Neural progenitor cell (in vitro differentiated cells): ENCODE results near the gene TMEM176B. TPM values are rescaled to one million over a fixed set of nuclear protein-coding genes. Genes with fewer than 3 reads are reported as not detected.
A peak's percentile ranks its signal among the peaks of the same experiment; 100 is the strongest.
"Not testable (repeated sequence)": the region's sequence is repeated elsewhere in the genome, so short reads cannot be mapped to it uniquely, and the experiment has no call there.

Source experiments
- DNase-seq: peaks from one replicate; pipeline ENCODE4 v3.0.0-alpha.2; 2016; ENCODE audit warnings: low spot score
- H2AFZ ChIP-seq: fragments of 200-600 bp; sonication (generic); replicated peaks from 2 replicates; pipeline ENCODE4 v1.6.1; 2016; ENCODE audit warnings: antibody characterized with exemption
- H3F3A ChIP-seq: fragments of 200-600 bp; sonication (generic); 2 replicates; pipeline ENCODE4 v1.6.1; 2016; ENCODE audit warnings: antibody characterized with exemption, low read depth
- H3K27ac ChIP-seq: fragments of 200-600 bp; sonication (generic); 2 replicates; pipeline ENCODE4 v1.5.1; 2016; ENCODE audit warnings: mild to moderate bottlenecking
- H3K27me3 ChIP-seq: fragments of 200-600 bp; sonication (generic); 2 replicates; pipeline ENCODE4 v1.6.1; 2016; ENCODE audit warnings: mild to moderate bottlenecking, moderate library complexity
- H3K36me3 ChIP-seq: fragments of 200-600 bp; sonication (generic); 2 replicates; pipeline ENCODE4 v1.5.1; 2016
- H3K4me1 ChIP-seq: fragments of 200-600 bp; sonication (generic); 2 replicates; pipeline ENCODE4 v1.6.1; 2016; ENCODE audit warnings: mixed run types
- H3K4me2 ChIP-seq: fragments of 200-600 bp; sonication (generic); 2 replicates; pipeline ENCODE4 v1.6.1; 2016
- H3K4me3 ChIP-seq: fragments of 200-600 bp; sonication (generic); 2 replicates; pipeline ENCODE4 v1.5.1; 2016
- H3K79me2 ChIP-seq: fragments of 200-600 bp; sonication (generic); 2 replicates; pipeline ENCODE4 v1.6.1; 2016; ENCODE audit warnings: low read depth
- H3K9ac ChIP-seq: fragments of 200-600 bp; sonication (generic); 2 replicates; pipeline ENCODE4 v1.6.1; 2016
- H3K9me3 ChIP-seq: fragments of 200-600 bp; sonication (generic); 2 replicates; pipeline ENCODE4 v1.5.1; 2016; ENCODE audit warnings: low read depth
- H4K20me1 ChIP-seq: fragments of 200-600 bp; sonication (generic); 2 replicates; pipeline ENCODE4 v1.6.1; 2016; ENCODE audit warnings: low read depth
- H3K27ac Mint-ChIP-seq: 3 replicates; pipeline ENCODE4 v1.8.0; 2021; ENCODE audit warnings: mixed read lengths
- H3K27me3 Mint-ChIP-seq: 2 replicates; pipeline ENCODE4 v1.8.0; 2022; ENCODE audit warnings: low read depth, mild to moderate bottlenecking, inconsistent platforms, moderate library complexity, mixed read lengths; ENCODE audit not compliant: insufficient read depth
- H3K36me3 Mint-ChIP-seq: 3 replicates; pipeline ENCODE4 v1.8.0; 2021; ENCODE audit warnings: mixed read lengths
- H3K4me1 Mint-ChIP-seq: 3 replicates; pipeline ENCODE4 v1.8.0; 2021; ENCODE audit warnings: mixed read lengths
- H3K4me3 Mint-ChIP-seq: 3 replicates; pipeline ENCODE4 v1.8.0; 2021; ENCODE audit warnings: mild to moderate bottlenecking, moderate library complexity, mixed read lengths
- H3K9me3 Mint-ChIP-seq: 3 replicates; pipeline ENCODE4 v1.8.0; 2020; ENCODE audit warnings: mixed read lengths
- CTCF ChIP-seq: fragments of 200-600 bp; sonication (generic); IDR thresholded peaks from 2 replicates; pipeline ENCODE4 v1.5.1; 2017; ENCODE audit warnings: antibody characterized with exemption, mild to moderate bottlenecking
- EZH2 ChIP-seq: fragments of 200-600 bp; sonication (generic); IDR thresholded peaks from 2 replicates; pipeline ENCODE4 v1.6.1; 2017; ENCODE audit warnings: antibody characterized with exemption, mild to moderate bottlenecking, moderate library complexity
- EZH2phosphoT487 ChIP-seq: fragments of 200-600 bp; sonication (generic); IDR thresholded peaks from 2 replicates; pipeline ENCODE4 v1.6.1; 2017; ENCODE audit warnings: antibody characterized with exemption
- total RNA-seq: library from RNA; depleted of rRNA; stranded (reverse); fragments of >200 nt; gene quantifications from 2 replicates; pipeline ENCODE4 v1.2.3, GENCODE V29; 2015; ENCODE audit warnings: low replicate concordance

The TMEM176B gene
- total RNA-seq, 1 donor from 2014 or later = 0.54 TPM

GRCh38 chr7:150820148-150820547 lies 20.0 kb upstream of the TMEM176B start:
- Histone ChIP-seq H3K79me2 (no peaks in the 10 kb centered on the region), H3K27me3 (no peaks in the 10 kb centered on the region), H3K4me1 (no peaks in the 10 kb centered on the region), H3K36me3 (no peaks in the 10 kb centered on the region), H3K9ac (no peak overlapping the region), H4K20me1 (no peaks in the 10 kb centered on the region), H3K9me3 (peaks cover 10% of the 10 kb centered on the region), H2AFZ (no peak overlapping the region), H3F3A (peaks cover 4% of the 10 kb centered on the region), H3K4me3 (no peak overlapping the region), H3K4me2 (no peak overlapping the region), H3K27ac (no peak overlapping the region)
- Mint-ChIP-seq H3K27ac (no peak overlapping the region), H3K4me1 (no peaks in the 10 kb centered on the region), H3K9me3 (peaks cover 11% of the 10 kb centered on the region), H3K4me3 (no peak overlapping the region), H3K27me3 (peaks cover 3% of the 10 kb centered on the region), H3K36me3 (no peaks in the 10 kb centered on the region)
- TF ChIP-seq EZH2 = no peak
- no peak for TF ChIP-seq EZH2phosphoT487
- no peak for TF ChIP-seq CTCF
- DNase-seq = no peak

GRCh38 chr7:150818971-150819370 lies 18.8 kb upstream of the TMEM176B start:
- H2AFZ ChIP-seq = no peak overlapping the region
- no peak overlapping the region for H3K9ac ChIP-seq
- no peaks in the 10 kb centered on the region for H4K20me1 ChIP-seq
- no peak overlapping the region for H3K4me2 ChIP-seq
- H3K9me3 Mint-ChIP-seq = peaks cover 14% of the 10 kb centered on the region
- peaks cover 11% of the 10 kb centered on the region for H3K4me1 Mint-ChIP-seq
- TF ChIP-seq EZH2phosphoT487 (no peak), EZH2 (no peak), CTCF (no peak)
- H3F3A ChIP-seq = peaks cover 16% of the 10 kb centered on the region
- H3K27ac ChIP-seq = no peak overlapping the region
- H3K27me3 ChIP-seq = no peaks in the 10 kb centered on the region
- H3K27me3 Mint-ChIP-seq = peaks cover 6% of the 10 kb centered on the region
- H3K79me2 ChIP-seq = no peaks in the 10 kb centered on the region
- no peak for DNase-seq
- H3K36me3 Mint-ChIP-seq = no peaks in the 10 kb centered on the region
- no peak overlapping the region for H3K4me3 ChIP-seq
- H3K4me3 Mint-ChIP-seq = no peak overlapping the region
- peaks cover 8% of the 10 kb centered on the region for H3K4me1 ChIP-seq
- H3K36me3 ChIP-seq = no peaks in the 10 kb centered on the region
- H3K27ac Mint-ChIP-seq = no peak overlapping the region
- peaks cover 10% of the 10 kb centered on the region for H3K9me3 ChIP-seq

DNA sequence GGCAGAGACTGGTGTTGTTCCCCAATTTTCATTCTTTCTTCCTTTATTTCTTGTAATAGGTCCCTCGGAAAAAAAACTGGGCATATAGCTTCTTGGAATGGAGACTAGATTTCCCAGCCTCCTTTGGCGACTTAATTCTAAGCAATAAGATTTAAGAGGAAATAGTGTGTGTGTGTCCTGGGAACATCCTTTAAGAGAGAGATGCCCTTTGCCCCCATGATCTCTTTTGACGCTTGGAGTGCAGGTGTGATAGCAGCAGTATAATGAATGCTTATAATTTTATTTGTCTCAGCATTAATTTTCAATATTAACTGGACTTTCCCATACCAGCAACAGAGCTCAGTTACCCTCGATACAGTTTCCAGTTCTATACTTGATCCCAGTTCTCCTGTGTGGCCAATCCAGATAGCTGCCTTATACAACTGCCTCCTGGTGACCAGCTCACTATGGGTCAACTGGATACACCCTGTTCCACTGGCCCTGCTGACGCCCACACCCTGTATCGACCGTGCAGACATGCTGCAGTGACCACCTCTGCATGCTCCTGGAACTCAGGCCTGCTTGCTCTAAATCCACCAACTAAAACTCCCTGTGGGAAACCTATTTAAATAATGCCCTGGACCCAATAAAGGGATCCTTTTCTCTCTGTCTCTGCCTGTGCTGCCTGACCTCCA lies 14.3 kb upstream of the TMEM176B start:
- peaks cover 6% of the 10 kb centered on the region for H3K27me3 Mint-ChIP-seq
- no peak overlapping the region for H3K27ac Mint-ChIP-seq
- H3K9ac ChIP-seq = no peak overlapping the region
- H3K9me3 Mint-ChIP-seq = peaks cover 26% of the 10 kb centered on the region
- no peaks in the 10 kb centered on the region for H3K36me3 ChIP-seq
- no peak overlapping the region for H2AFZ ChIP-seq
- peaks cover 12% of the 10 kb centered on the region for H3K4me1 Mint-ChIP-seq
- no peak overlapping the region for H3K4me3 Mint-ChIP-seq
- peak overlapping the region; percentile 71 for H3K27ac ChIP-seq
- no peak for DNase-seq
- no peaks in the 10 kb centered on the region for H3K27me3 ChIP-seq
- H3K4me3 ChIP-seq = no peak overlapping the region
- H4K20me1 ChIP-seq = no peaks in the 10 kb centered on the region
- H3K9me3 ChIP-seq = peaks cover 7% of the 10 kb centered on the region
- no peak for TF ChIP-seq EZH2
- no peak for TF ChIP-seq EZH2phosphoT487
- no peak for TF ChIP-seq CTCF
- no peaks in the 10 kb centered on the region for H3K79me2 ChIP-seq
- H3F3A ChIP-seq = peaks cover 16% of the 10 kb centered on the region
- H3K36me3 Mint-ChIP-seq = no peaks in the 10 kb centered on the region
- peaks cover 13% of the 10 kb centered on the region for H3K4me1 ChIP-seq
- peak overlapping the region; percentile 40 for H3K4me2 ChIP-seq

GRCh38 chr7:150807616-150808438 lies 7.7 kb upstream of the TMEM176B start:
- H3K36me3 ChIP-seq, H3K4me3 Mint-ChIP-seq, H3K4me1 ChIP-seq, H3K9me3 ChIP-seq, H3F3A ChIP-seq, H3K27me3 ChIP-seq, H3K27me3 Mint-ChIP-seq, H3K79me2 ChIP-seq, H4K20me1 ChIP-seq, H3K4me2 ChIP-seq, H3K36me3 Mint-ChIP-seq, H3K4me1 Mint-ChIP-seq, DNase-seq, H3K27ac ChIP-seq, H3K4me3 ChIP-seq, H3K9ac ChIP-seq, H3K27ac Mint-ChIP-seq: not testable (repeated sequence)
- H3K9me3 Mint-ChIP-seq = peaks cover 13% of the 10 kb centered on the region
- H2AFZ ChIP-seq = peak overlapping the region; percentile 69
